ENCODE data around the gene RASA1.

RASA1 gene

DNA sequence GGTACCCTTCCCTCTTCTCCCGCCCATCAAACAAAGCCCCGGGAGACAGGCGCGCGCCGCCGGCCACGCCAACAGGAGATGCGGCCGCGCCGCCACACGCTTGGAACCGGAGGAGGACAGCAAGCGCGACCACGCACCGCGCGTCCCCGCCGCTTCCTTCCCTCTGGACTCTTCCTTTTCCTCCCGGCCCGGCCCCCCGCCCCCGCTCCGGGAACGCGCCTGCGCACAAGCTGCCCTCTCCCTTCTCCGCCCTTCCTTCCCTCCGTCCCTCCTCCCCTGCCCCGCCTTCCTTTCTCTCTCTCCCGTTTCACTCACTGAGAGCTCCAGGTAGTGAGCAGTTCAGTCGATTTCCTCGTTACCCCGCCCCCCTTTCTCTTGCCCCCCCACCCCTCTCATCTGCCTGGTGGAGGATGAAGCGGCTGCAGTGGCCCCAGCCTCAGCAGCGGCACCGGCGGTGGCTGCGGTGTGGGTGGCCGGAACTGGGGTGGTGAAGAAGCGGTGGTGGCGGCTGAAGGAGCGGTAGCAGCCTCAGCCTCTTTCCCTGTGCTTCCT lies at the start of gene RASA1:
RASA1 (plus strand) TSS at position 310 of the 552 bp plus-strand sequence. CDS start 569 bp downstream, outside the sequence.
- H3K36me3 ChIP-seq (ENCODE audit: insufficient read depth), result no peaks in the 10 kb centered on the region
- peaks cover 40% of the 10 kb centered on the region for H3K79me2 ChIP-seq (ENCODE audit: insufficient read depth, low read depth)
- TF ChIP-seq, protein P1, sequence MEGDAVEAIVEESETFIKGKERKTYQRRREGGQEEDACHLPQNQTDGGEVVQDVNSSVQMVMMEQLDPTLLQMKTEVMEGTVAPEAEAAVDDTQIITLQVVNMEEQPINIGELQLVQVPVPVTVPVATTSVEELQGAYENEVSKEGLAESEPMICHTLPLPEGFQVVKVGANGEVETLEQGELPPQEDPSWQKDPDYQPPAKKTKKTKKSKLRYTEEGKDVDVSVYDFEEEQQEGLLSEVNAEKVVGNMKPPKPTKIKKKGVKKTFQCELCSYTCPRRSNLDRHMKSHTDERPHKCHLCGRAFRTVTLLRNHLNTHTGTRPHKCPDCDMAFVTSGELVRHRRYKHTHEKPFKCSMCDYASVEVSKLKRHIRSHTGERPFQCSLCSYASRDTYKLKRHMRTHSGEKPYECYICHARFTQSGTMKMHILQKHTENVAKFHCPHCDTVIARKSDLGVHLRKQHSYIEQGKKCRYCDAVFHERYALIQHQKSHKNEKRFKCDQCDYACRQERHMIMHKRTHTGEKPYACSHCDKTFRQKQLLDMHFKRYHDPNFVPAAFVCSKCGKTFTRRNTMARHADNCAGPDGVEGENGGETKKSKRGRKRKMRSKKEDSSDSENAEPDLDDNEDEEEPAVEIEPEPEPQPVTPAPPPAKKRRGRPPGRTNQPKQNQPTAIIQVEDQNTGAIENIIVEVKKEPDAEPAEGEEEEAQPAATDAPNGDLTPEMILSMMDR (conservative IDR thresholded peaks at IDR 0.05; ENCODE audit: low read depth, low read length), result no peak
- peak within 1 kb of the TSS; percentile 88 for H2AFZ ChIP-seq (ENCODE audit: low read depth)
- no peak within 1 kb of the TSS for H3K4me3 ChIP-seq (IDR thresholded peaks at IDR 0.05; ENCODE audit: insufficient read depth, low read depth, low read length)
- H3K4me2 ChIP-seq, result peak within 1 kb of the TSS; percentile 98
- peak within 1 kb of the TSS; percentile 88 for H3K27ac ChIP-seq
- H3K27me3 ChIP-seq (ENCODE audit: insufficient read depth, low read depth), result no peaks in the 10 kb centered on the region
- peak within 1 kb of the TSS; percentile 79 for H3K9ac ChIP-seq
- H4K20me1 ChIP-seq (ENCODE audit: insufficient read depth), result no peaks in the 10 kb centered on the region
- peaks cover 26% of the 10 kb centered on the region for H3K4me1 ChIP-seq (ENCODE audit: low read depth, poor library complexity, severe bottlenecking)

DNA sequence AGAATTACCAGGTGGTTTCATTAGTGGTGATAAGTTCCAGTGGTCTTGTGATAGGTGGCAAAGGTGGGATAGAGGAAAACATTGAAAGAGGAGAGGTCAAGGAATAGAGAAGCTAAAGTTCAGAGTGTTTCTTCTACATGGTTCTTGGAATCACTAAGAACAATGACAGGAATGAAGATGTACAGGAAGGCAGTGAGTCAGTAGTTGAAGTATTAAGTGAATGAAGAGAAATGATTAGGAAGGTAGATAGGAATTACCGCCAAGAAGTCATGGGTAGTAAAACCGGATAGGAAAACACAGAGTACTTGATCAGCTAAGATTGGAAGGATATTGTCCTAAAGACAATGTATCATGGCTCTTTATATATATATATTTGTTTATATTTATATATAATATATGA lies 37.9 kb upstream of the RASA1 start:
- Histone ChIP-seq H3K4me2 (no peak overlapping the region), H3K79me2 (ENCODE audit: insufficient read depth, low read depth) (no peaks in the 10 kb centered on the region), H3K4me3 (IDR thresholded peaks at IDR 0.05; ENCODE audit: insufficient read depth, low read depth, low read length) (no peak overlapping the region), H4K20me1 (ENCODE audit: insufficient read depth) (no peaks in the 10 kb centered on the region), H3K36me3 (ENCODE audit: insufficient read depth) (no peaks in the 10 kb centered on the region), H3K27me3 (ENCODE audit: insufficient read depth, low read depth) (no peaks in the 10 kb centered on the region), H2AFZ (ENCODE audit: low read depth) (no peak overlapping the region), H3K9ac (no peak overlapping the region), H3K4me1 (ENCODE audit: low read depth, poor library complexity, severe bottlenecking) (peaks cover 5% of the 10 kb centered on the region), H3K27ac (no peak overlapping the region)
- TF ChIP-seq, protein P1 (conservative IDR thresholded peaks at IDR 0.05; ENCODE audit: low read depth, low read length), result no peak

DNA sequence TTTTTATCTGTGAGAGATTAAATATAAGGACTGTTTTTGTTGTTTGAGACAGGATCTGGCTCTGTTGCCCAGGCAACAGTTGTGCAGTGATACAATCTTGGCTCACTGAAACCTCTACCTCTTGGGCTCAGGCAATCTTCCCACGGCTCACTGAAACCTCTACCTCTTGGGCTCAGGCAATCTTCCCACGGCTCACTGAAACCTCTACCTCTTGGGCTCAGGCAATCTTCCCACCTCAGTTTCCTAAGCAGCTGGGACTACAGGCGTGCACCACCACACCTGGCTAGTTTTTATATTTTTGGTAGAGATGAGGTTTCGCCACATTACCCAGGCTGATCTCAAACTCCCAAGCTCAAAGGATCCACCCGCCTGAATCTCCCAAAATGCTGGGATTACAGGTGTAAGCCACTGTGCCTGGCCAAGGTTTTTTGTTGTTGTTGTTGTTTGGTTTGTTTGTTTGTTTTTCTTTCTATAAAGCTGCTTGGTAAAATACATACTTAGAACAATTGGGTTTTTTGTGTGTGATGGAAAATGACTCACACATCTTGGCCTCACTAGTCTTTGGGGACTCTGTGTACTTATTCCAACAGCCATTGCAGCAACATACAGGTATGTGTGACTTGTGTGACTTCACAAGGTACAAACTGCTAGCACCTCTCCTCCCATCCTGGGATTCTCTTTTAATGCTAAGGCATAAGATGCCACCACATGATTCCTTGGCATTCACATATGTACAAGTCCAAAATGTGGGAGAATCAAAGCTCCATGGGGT lies 36.5 kb upstream of the RASA1 start:
- Histone ChIP-seq H4K20me1 (ENCODE audit: insufficient read depth) (no peaks in the 10 kb centered on the region), H3K4me1 (ENCODE audit: low read depth, poor library complexity, severe bottlenecking) (peaks cover 5% of the 10 kb centered on the region), H3K27ac (no peak overlapping the region), H3K9ac (no peak overlapping the region), H3K4me3 (IDR thresholded peaks at IDR 0.05; ENCODE audit: insufficient read depth, low read depth, low read length) (no peak overlapping the region), H2AFZ (ENCODE audit: low read depth) (no peak overlapping the region), H3K4me2 (no peak overlapping the region), H3K36me3 (ENCODE audit: insufficient read depth) (no peaks in the 10 kb centered on the region), H3K79me2 (ENCODE audit: insufficient read depth, low read depth) (no peaks in the 10 kb centered on the region), H3K27me3 (ENCODE audit: insufficient read depth, low read depth) (no peaks in the 10 kb centered on the region)
- TF ChIP-seq, protein P1 (conservative IDR thresholded peaks at IDR 0.05; ENCODE audit: low read depth, low read length), result no peak

DNA sequence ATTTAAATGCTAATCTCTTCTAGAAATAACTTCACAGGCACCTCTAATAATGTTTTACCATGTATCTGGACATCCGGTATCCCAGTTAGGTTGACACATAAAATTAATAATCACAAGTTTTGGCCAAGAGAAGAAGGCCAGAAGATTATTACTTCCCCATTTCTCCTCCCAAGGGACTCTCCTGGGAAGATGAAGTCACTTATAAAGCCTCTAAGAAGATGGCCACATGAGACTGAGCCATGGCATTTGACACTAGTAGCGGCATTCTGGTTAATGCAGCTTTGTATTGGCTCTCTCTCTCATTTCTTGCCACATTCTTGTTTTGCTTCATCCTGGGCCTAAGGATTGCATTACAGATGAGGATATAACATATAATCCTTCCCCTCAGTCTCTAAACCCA lies 34.5 kb upstream of the RASA1 start:
- H2AFZ ChIP-seq (ENCODE audit: low read depth), result no peak overlapping the region
- no peak overlapping the region for H3K27ac ChIP-seq
- H3K4me2 ChIP-seq, result no peak overlapping the region
- no peaks in the 10 kb centered on the region for H3K79me2 ChIP-seq (ENCODE audit: insufficient read depth, low read depth)
- H3K9ac ChIP-seq, result no peak overlapping the region
- no peaks in the 10 kb centered on the region for H3K36me3 ChIP-seq (ENCODE audit: insufficient read depth)
- no peaks in the 10 kb centered on the region for H4K20me1 ChIP-seq (ENCODE audit: insufficient read depth)
- H3K27me3 ChIP-seq (ENCODE audit: insufficient read depth, low read depth), result no peaks in the 10 kb centered on the region
- H3K4me3 ChIP-seq (IDR thresholded peaks at IDR 0.05; ENCODE audit: insufficient read depth, low read depth, low read length), result no peak overlapping the region
- TF ChIP-seq, protein P1 (conservative IDR thresholded peaks at IDR 0.05; ENCODE audit: low read depth, low read length), result no peak
- peaks cover 5% of the 10 kb centered on the region for H3K4me1 ChIP-seq (ENCODE audit: low read depth, poor library complexity, severe bottlenecking)

Measured in KMS-11 (cell line).